A549 treated with ZK216348 at 1 μM for 4 hours (cell line): ENCODE results near the gene GRK3. TPM values are rescaled to one million over a fixed set of nuclear protein-coding genes. Genes with fewer than 3 reads are reported as not detected.

Experiments
- total RNA-seq: library from RNA; stranded (reverse); fragments of 200-300 nt; extraction: Qiagen RNA extraction; gene quantifications from 5 replicates; pipeline ENCODE4 v1.2.3, GENCODE V29; 2022; ENCODE audit warnings: low read depth

GRK3 gene
- total RNA-seq = 3.0 to 4.3 TPM (median 3.5 TPM) in 5 replicates

GRCh38 chr22:25564320-25564978 is at the start of gene GRK3:
Gene GRK3, plus strand, starts transcription at chr22:25564675. Its CDS starts 366 bp downstream, at chr22:25565041.

GRCh38 chr22:25741692-25742626 is 177.5 kb downstream of the GRK3 start, which contains the start of gene MYO18B:
Gene MYO18B, plus strand, starts transcription at chr22:25742188. Its CDS starts 18,905 bp downstream, at chr22:25761093.

Other genes with a start within 250 kb of the GRK3 start
- gene MYO18B, start 177.5 kb downstream of the GRK3 start, total RNA-seq = 0.07 to 0.15 TPM in 2 of 5 replicates, not detected in the others